ENCODE measurements around the gene OR51Q1. TPM values are rescaled to one million over a fixed set of nuclear protein-coding genes. Genes with fewer than 3 reads are reported as not detected.
A peak's percentile ranks its signal among the peaks of the same experiment; 100 is the strongest.

Gene OR51Q1
- total RNA-seq (2014; rRNA removed; shearing (Covaris generic)) = not detected in 2 replicates

- Histone ChIP-seq H3K4me3 (no peak within 1 kb of the TSS), H3K27ac (no peak within 1 kb of the TSS), H3K4me1 (no peaks in the 10 kb centered on the region), H3K9me3 (replicated peaks) (no peaks in the 10 kb centered on the region), H3K36me3 (no peaks in the 10 kb centered on the region), H3K27me3 (peaks cover 10% of the 10 kb centered on the region; the same call in 1 of the 2 replicates)
- DNase-seq = no peak
These were observed at the start of gene OR51Q1 for GRCh38 chr11:5421811-5422210. TSS of gene OR51Q1 (plus strand) at chr11:5422111. CDS start at chr11:5422201, 90 bp downstream.

GRCh38 chr11:5380740-5381342 is 41.1 kb upstream of the OR51Q1 start:
- Histone ChIP-seq H3K4me3 (no peak overlapping the region), H3K9me3 (replicated peaks) (no peaks in the 10 kb centered on the region), H3K27ac (no peak overlapping the region), H3K4me1 (no peaks in the 10 kb centered on the region), H3K27me3 (no peaks in the 10 kb centered on the region), H3K36me3 (no peaks in the 10 kb centered on the region)
- peak; percentile 43 to 80 for DNase-seq

GRCh38 chr11:5383576-5383975 is 38.3 kb upstream of the OR51Q1 start, which contains the start of gene OR51M1:
TSS of gene OR51M1 (plus strand) at chr11:5383812. CDS start at chr11:5389399, 5,587 bp downstream.
- Histone ChIP-seq H3K27me3 (no peaks in the 10 kb centered on the region), H3K27ac (no peak within 1 kb of the TSS), H3K4me3 (no peak within 1 kb of the TSS), H3K36me3 (no peaks in the 10 kb centered on the region), H3K4me1 (no peaks in the 10 kb centered on the region), H3K9me3 (replicated peaks) (no peaks in the 10 kb centered on the region)
- DNase-seq = no peak

- Histone ChIP-seq H3K36me3 (no peaks in the 10 kb centered on the region), H3K27ac (no peak overlapping the region), H3K4me3 (no peak overlapping the region), H3K4me1 (no peaks in the 10 kb centered on the region), H3K27me3 (no peaks in the 10 kb centered on the region), H3K9me3 (replicated peaks) (no peaks in the 10 kb centered on the region)
- no peak for DNase-seq
These were observed 37.6 kb upstream of the OR51Q1 start for GRCh38 chr11:5384335-5384734.

- Histone ChIP-seq H3K4me3 (no peak overlapping the region), H3K9me3 (replicated peaks) (no peaks in the 10 kb centered on the region), H3K36me3 (no peaks in the 10 kb centered on the region), H3K27ac (no peak overlapping the region), H3K4me1 (no peaks in the 10 kb centered on the region), H3K27me3 (no peaks in the 10 kb centered on the region)
- no peak for DNase-seq
These were observed 31.7 kb upstream of the OR51Q1 start for GRCh38 chr11:5390210-5390609.

GRCh38 chr11:5394091-5394490 is 27.8 kb upstream of the OR51Q1 start:
- no peaks in the 10 kb centered on the region for H3K9me3 ChIP-seq (replicated peaks)
- no peak overlapping the region for H3K4me3 ChIP-seq
- no peaks in the 10 kb centered on the region for H3K27me3 ChIP-seq
- H3K36me3 ChIP-seq = no peaks in the 10 kb centered on the region
- no peaks in the 10 kb centered on the region for H3K4me1 ChIP-seq
- H3K27ac ChIP-seq = no peak overlapping the region
- DNase-seq = no peak

GRCh38 chr11:5398936-5399335 is 23.0 kb upstream of the OR51Q1 start:
- Histone ChIP-seq H3K9me3 (replicated peaks) (no peaks in the 10 kb centered on the region), H3K4me3 (no peak overlapping the region), H3K36me3 (no peaks in the 10 kb centered on the region), H3K27me3 (no peaks in the 10 kb centered on the region), H3K27ac (no peak overlapping the region), H3K4me1 (no peaks in the 10 kb centered on the region)
- no peak for DNase-seq

- Histone ChIP-seq H3K27ac (no peak overlapping the region), H3K36me3 (no peaks in the 10 kb centered on the region), H3K4me1 (no peaks in the 10 kb centered on the region), H3K9me3 (replicated peaks) (no peaks in the 10 kb centered on the region), H3K4me3 (no peak overlapping the region), H3K27me3 (no peaks in the 10 kb centered on the region)
- DNase-seq = no peak
These were observed 16.7 kb upstream of the OR51Q1 start for GRCh38 chr11:5405173-5405572.

- no peak for DNase-seq
- Histone ChIP-seq H3K27ac (no peak overlapping the region), H3K9me3 (replicated peaks) (no peaks in the 10 kb centered on the region), H3K4me3 (no peak overlapping the region), H3K27me3 (peaks cover 10% of the 10 kb centered on the region; the same call in 1 of the 2 replicates), H3K4me1 (no peaks in the 10 kb centered on the region), H3K36me3 (no peaks in the 10 kb centered on the region)
These were observed 918 bp upstream of the OR51Q1 start for GRCh38 chr11:5420993-5421392.

- no peak overlapping the region for H3K4me3 ChIP-seq
- no peaks in the 10 kb centered on the region for H3K4me1 ChIP-seq
- peaks cover 10% of the 10 kb centered on the region; the same call in 1 of the 2 replicates for H3K27me3 ChIP-seq
- no peak overlapping the region for H3K27ac ChIP-seq
- H3K9me3 ChIP-seq (replicated peaks) = no peaks in the 10 kb centered on the region
- no peaks in the 10 kb centered on the region for H3K36me3 ChIP-seq
- no peak for DNase-seq
These were observed 1.2 kb downstream of the OR51Q1 start for GRCh38 chr11:5423131-5423530.

- no peak within 1 kb of the TSS for H3K4me3 ChIP-seq
- DNase-seq = no peak
- no peaks in the 10 kb centered on the region for H3K9me3 ChIP-seq (replicated peaks)
- no peak within 1 kb of the TSS for H3K27ac ChIP-seq
- no peaks in the 10 kb centered on the region for H3K4me1 ChIP-seq
- H3K27me3 ChIP-seq = 0 out of 2 replicates have a peak, but pooled peaks cover 3% of the 10 kb centered on the region
- H3K36me3 ChIP-seq = no peaks in the 10 kb centered on the region
These were observed 19.5 kb downstream of the OR51Q1 start, which contains the start of gene OR51I1 for GRCh38 chr11:5441414-5441813. TSS of gene OR51I1 (minus strand) at chr11:5441514. CDS start at chr11:5441514, 0 bp downstream.

- H3K36me3 ChIP-seq = no peaks in the 10 kb centered on the region
- H3K9me3 ChIP-seq (replicated peaks) = no peaks in the 10 kb centered on the region
- H3K27me3 ChIP-seq = 0 out of 2 replicates have a peak, but pooled peaks cover 3% of the 10 kb centered on the region
- no peaks in the 10 kb centered on the region for H3K4me1 ChIP-seq
- no peak overlapping the region for H3K4me3 ChIP-seq
- H3K27ac ChIP-seq = no peak overlapping the region
- no peak for DNase-seq
These were observed 22.0 kb downstream of the OR51Q1 start for GRCh38 chr11:5443835-5444393.

- H3K27ac ChIP-seq = no peak within 1 kb of the TSS
- DNase-seq = no peak
- no peaks in the 10 kb centered on the region for H3K27me3 ChIP-seq
- no peaks in the 10 kb centered on the region for H3K4me1 ChIP-seq
- H3K4me3 ChIP-seq = no peak within 1 kb of the TSS
- no peaks in the 10 kb centered on the region for H3K36me3 ChIP-seq
- H3K9me3 ChIP-seq (replicated peaks) = no peaks in the 10 kb centered on the region
These were observed 27.1 kb downstream of the OR51Q1 start, which contains the start of gene OR51I2 for GRCh38 chr11:5449023-5449422. TSS of gene OR51I2 (plus strand) at chr11:5449323. CDS start at chr11:5453489, 4,166 bp downstream.

GRCh38 chr11:5449432-5449831 is 27.5 kb downstream of the OR51Q1 start:
- Histone ChIP-seq H3K27me3 (no peaks in the 10 kb centered on the region), H3K4me1 (no peaks in the 10 kb centered on the region), H3K27ac (no peak overlapping the region), H3K36me3 (no peaks in the 10 kb centered on the region), H3K4me3 (no peak overlapping the region), H3K9me3 (replicated peaks) (no peaks in the 10 kb centered on the region)
- DNase-seq = no peak

GRCh38 chr11:5460983-5461621 is 39.2 kb downstream of the OR51Q1 start:
- H3K4me3 ChIP-seq = no peak overlapping the region
- no peaks in the 10 kb centered on the region for H3K27me3 ChIP-seq
- H3K27ac ChIP-seq = no peak overlapping the region
- H3K4me1 ChIP-seq = no peaks in the 10 kb centered on the region
- no peaks in the 10 kb centered on the region for H3K36me3 ChIP-seq
- H3K9me3 ChIP-seq (replicated peaks) = no peaks in the 10 kb centered on the region
- no peak for DNase-seq
